A673 (cell line): ENCODE results near the gene BEAN1. TPM values are rescaled to one million over a fixed set of nuclear protein-coding genes. Genes with fewer than 3 reads are reported as not detected.

Experiments used
- BruUV-seq: library from RNA; stranded (reverse); fragments of 400-500 nt; replicated peaks from 2 replicates; lab custom pipeline; 2021; lab: Mats Ljungman, UMichigan
- CTCF ChIA-PET: fragments of 300-600 bp; sonication (Branson Sonifier 250); formaldehyde crosslinking; loops from one replicate; lab custom pipeline; 2022; ENCODE audit warnings: antibody characterized with exemption; lab: Charles Lee
- POLR2A ChIA-PET: fragments of 300-600 bp; sonication (Branson Sonifier 250); formaldehyde crosslinking; loops from one replicate; lab custom pipeline; 2022; ENCODE audit warnings: antibody characterized with exemption; ENCODE audit not compliant: low non-redundant PET; lab: Charles Lee
- DNase-seq: peaks from one replicate; pipeline ENCODE4 v3.0.0-alpha.2; 2015; ENCODE audit warnings: low spot score
- H3K27ac ChIP-seq: fragments of 200-600 bp; sonication (generic); 2 replicates; pipeline ENCODE4 v1.5.1; 2016; ENCODE audit warnings: mixed run types, low read depth, mild to moderate bottlenecking, mixed read lengths, antibody characterized with exemption, low read length; ENCODE audit not compliant: poor library complexity, severe bottlenecking
- H3K27me3 ChIP-seq: fragments of 200-600 bp; sonication (generic); replicated peaks from 2 replicates; pipeline ENCODE4 v1.6.1; 2017; ENCODE audit warnings: mixed run types, low read depth, mild to moderate bottlenecking, mixed read lengths, antibody characterized with exemption, low read length; ENCODE audit not compliant: insufficient read depth, poor library complexity
- H3K36me3 ChIP-seq: fragments of 200-600 bp; sonication (generic); 2 replicates; pipeline ENCODE4 v1.6.1; 2016; ENCODE audit warnings: mixed run types, mild to moderate bottlenecking, mixed read lengths, antibody characterized with exemption, low read length; ENCODE audit not compliant: insufficient read depth, poor library complexity, severe bottlenecking
- H3K4me1 ChIP-seq: fragments of 200-600 bp; sonication (generic); 2 replicates; pipeline ENCODE4 v1.6.1; 2017; ENCODE audit warnings: mixed run types, mild to moderate bottlenecking, mixed read lengths, antibody characterized with exemption, low read length; ENCODE audit not compliant: insufficient read depth, poor library complexity, severe bottlenecking
- H3K4me3 ChIP-seq: fragments of 200-600 bp; sonication (generic); 2 replicates; pipeline ENCODE4 v1.5.1; 2016; ENCODE audit warnings: low read depth, mixed run types, mild to moderate bottlenecking, mixed read lengths, low read length; ENCODE audit not compliant: poor library complexity, severe bottlenecking
- H3K9me3 ChIP-seq: fragments of 200-600 bp; sonication (generic); 2 replicates; pipeline ENCODE4 v1.6.1; 2016; ENCODE audit warnings: mixed run types, low read depth, mild to moderate bottlenecking, mixed read lengths, antibody characterized with exemption, low read length; ENCODE audit not compliant: poor library complexity, severe bottlenecking
- EZH2 ChIP-seq: fragments of 200-600 bp; sonication (generic); IDR thresholded peaks from 2 replicates; pipeline ENCODE4 v1.6.1; 2017; ENCODE audit warnings: borderline replicate concordance, low read depth, mild to moderate bottlenecking, mixed read lengths, antibody characterized with exemption, low read length; ENCODE audit not compliant: poor library complexity, severe bottlenecking
- intact Hi-C: fragments of 100-400 bp; cut with micrococcal nuclease; formaldehyde crosslinking; loops from one replicate; pipeline ENCODE4 v1.10.0; 2022; ENCODE audit not compliant: unreplicated experiment
- total RNA-seq: library from RNA; stranded (reverse); gene quantifications from 2 replicates; pipeline ENCODE4 v1.2.3, GENCODE V29; 2021
- TF ChIP-seq, protein P1 (sequence below): fragments of 300-800, 200-600 bp; sonication (generic); conservative IDR thresholded peaks from 2 replicates; pipeline ENCODE4 v1.5.1; 2017; ENCODE audit warnings: low read depth, mild to moderate bottlenecking, antibody characterized with exemption, low read length, moderate library complexity, mixed read lengths

BEAN1 gene
- total RNA-seq, 1 experiment from 2014 or later = not detected

DNA sequence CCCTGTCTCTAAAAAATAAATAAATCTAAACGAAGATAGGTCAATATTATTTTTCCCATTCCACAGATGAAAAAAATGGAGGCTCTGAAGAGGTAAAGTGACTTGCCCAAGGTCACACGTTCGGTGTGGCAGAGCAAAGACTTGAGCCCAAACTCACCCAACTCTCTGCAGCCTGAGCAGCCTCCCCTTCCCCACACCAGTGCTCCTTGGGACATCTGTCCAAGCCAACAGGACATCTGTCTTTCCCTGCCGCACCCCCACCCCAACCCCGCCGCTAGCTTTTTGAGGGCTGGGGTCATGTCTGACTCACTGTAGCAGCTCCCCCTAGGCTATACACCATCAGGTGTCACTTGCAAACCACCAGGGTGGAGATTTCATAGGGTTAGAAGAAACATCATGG, 5.2 kb upstream of the BEAN1 start:
- intact Hi-C loops = no loop called here
- H3K4me3 ChIP-seq = no peak overlapping the region
- TF ChIP-seq, protein P1, sequence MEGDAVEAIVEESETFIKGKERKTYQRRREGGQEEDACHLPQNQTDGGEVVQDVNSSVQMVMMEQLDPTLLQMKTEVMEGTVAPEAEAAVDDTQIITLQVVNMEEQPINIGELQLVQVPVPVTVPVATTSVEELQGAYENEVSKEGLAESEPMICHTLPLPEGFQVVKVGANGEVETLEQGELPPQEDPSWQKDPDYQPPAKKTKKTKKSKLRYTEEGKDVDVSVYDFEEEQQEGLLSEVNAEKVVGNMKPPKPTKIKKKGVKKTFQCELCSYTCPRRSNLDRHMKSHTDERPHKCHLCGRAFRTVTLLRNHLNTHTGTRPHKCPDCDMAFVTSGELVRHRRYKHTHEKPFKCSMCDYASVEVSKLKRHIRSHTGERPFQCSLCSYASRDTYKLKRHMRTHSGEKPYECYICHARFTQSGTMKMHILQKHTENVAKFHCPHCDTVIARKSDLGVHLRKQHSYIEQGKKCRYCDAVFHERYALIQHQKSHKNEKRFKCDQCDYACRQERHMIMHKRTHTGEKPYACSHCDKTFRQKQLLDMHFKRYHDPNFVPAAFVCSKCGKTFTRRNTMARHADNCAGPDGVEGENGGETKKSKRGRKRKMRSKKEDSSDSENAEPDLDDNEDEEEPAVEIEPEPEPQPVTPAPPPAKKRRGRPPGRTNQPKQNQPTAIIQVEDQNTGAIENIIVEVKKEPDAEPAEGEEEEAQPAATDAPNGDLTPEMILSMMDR = no peak
- no peak for TF ChIP-seq EZH2
- no TSS peak for BruUV-seq
- no peaks in the 10 kb centered on the region for H3K36me3 ChIP-seq
- POLR2A ChIA-PET = no interaction called here
- H3K27ac ChIP-seq = no peak overlapping the region
- no peaks in the 10 kb centered on the region for H3K9me3 ChIP-seq
- DNase-seq = no peak
- H3K4me1 ChIP-seq = no peaks in the 10 kb centered on the region
- CTCF ChIA-PET = no interaction called here
- H3K27me3 ChIP-seq = peaks cover 29% of the 10 kb centered on the region

DNA sequence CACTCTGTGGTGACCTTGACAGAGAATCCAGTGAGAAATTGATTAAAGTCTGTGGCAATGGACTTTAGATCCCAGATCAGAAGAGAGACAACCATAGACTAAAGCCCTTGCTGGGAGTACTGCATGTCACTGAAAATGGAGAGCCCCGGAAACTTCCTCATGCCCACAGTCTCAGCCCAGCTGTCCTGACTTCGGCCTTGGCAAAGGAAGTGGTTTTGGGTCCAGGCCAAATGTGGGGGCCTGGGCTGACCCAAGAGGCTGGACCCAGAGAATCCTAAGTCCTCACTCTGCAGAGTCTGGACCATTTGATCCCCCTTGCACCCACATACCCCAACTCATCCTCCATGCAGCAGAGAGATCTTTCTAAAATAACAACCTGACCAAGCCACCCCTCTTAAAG, 4.7 kb upstream of the BEAN1 start:
- no peak for DNase-seq
- BruUV-seq = no TSS peak
- H3K4me3 ChIP-seq = no peak overlapping the region
- POLR2A ChIA-PET = no interaction called here
- H3K9me3 ChIP-seq = no peaks in the 10 kb centered on the region
- no peaks in the 10 kb centered on the region for H3K36me3 ChIP-seq
- TF ChIP-seq, protein P1 = no peak
- no peak for TF ChIP-seq EZH2
- no peak overlapping the region for H3K27ac ChIP-seq
- no peaks in the 10 kb centered on the region for H3K4me1 ChIP-seq
- CTCF ChIA-PET = no interaction called here
- peaks cover 29% of the 10 kb centered on the region for H3K27me3 ChIP-seq
- intact Hi-C loops = no loop called here

DNA sequence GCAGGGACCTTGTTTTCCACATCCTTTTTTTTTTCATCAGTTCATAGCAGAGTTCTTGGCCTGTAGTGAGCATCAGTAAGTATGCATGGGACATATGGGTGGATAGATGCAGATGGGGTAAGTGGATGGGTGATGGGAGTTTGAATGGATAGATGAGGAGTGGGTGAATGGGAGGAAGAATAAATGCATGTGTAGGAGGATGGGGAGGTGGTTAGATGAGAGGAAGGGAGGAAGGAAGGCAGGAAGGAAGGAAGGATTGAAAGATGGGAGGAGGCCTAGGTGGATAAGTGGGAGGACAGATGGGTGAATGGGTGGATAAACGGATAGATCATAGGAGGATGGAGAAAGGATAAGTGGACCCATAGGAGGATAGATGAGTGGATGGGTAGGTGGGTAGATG, 3.9 kb upstream of the BEAN1 start:
- ChIA-PET CTCF (no interaction called here), POLR2A (no interaction called here)
- Histone ChIP-seq H3K36me3 (no peaks in the 10 kb centered on the region), H3K27ac (no peak overlapping the region), H3K4me1 (no peaks in the 10 kb centered on the region), H3K9me3 (no peaks in the 10 kb centered on the region), H3K4me3 (no peak overlapping the region), H3K27me3 (peaks cover 37% of the 10 kb centered on the region)
- no TSS peak for BruUV-seq
- TF ChIP-seq EZH2 = no peak
- TF ChIP-seq, protein P1 = no peak
- intact Hi-C loops = no loop called here
- no peak for DNase-seq
